HEK293 (cell line): ENCODE measurements around the gene ASGR2.

Experiments
- CTCF ChIA-PET: fragments of 350-600 bp; formaldehyde crosslinking; extraction: SDS; loops from one replicate; lab custom pipeline; 2021; ENCODE audit warnings: antibody characterized with exemption; lab: Yijun Ruan, JAX
- POLR2A ChIA-PET: fragments of 300-600 bp; formaldehyde crosslinking; extraction: SDS; loops from one replicate; lab custom pipeline; 2020; ENCODE audit warnings: antibody characterized with exemption, inconsistent platforms; lab: Yijun Ruan, JAX
- H3K27ac ChIP-seq: fragments of 200-500 bp; sonication (Bioruptor generic); 2 replicates; pipeline ENCODE4 v1.5.1; 2014; ENCODE audit warnings: low read depth, low read length, control low read depth, inconsistent platforms; ENCODE audit errors: extremely low read depth
- H3K36me3 ChIP-seq, 2 experiments: fragments of 200-500 bp in 1 of 2; sonication (Bioruptor generic) in 1 of 2; 1 replicate in 1 of 2; 2 replicates in 1 of 2; pipeline ENCODE4 v1.5.1; 2014 to 2017; ENCODE audit warnings: inconsistent platforms in 2 of 2, low read length in 2 of 2; ENCODE audit not compliant: control insufficient read depth in 2 of 2, insufficient read depth in 1 of 2
- H3K4me1 ChIP-seq: fragments of 200-500 bp; sonication (Bioruptor generic); 2 replicates; pipeline ENCODE4 v1.5.1; 2014; ENCODE audit warnings: mild to moderate bottlenecking, low read length, inconsistent platforms; ENCODE audit not compliant: control insufficient read depth, insufficient read depth
- H3K4me3 ChIP-seq: 2 replicates; pipeline ENCODE4 v1.5.1; 2011; ENCODE audit warnings: low read depth, mild to moderate bottlenecking, control low read depth, low read length, moderate library complexity
- H3K9me3 ChIP-seq: fragments of 200-500 bp; sonication (Bioruptor generic); 2 replicates; pipeline ENCODE4 v1.5.1; 2014; ENCODE audit warnings: low read depth, low read length, inconsistent platforms; ENCODE audit not compliant: control insufficient read depth, insufficient read depth
- BCL11B ChIP-seq: fragments of 450-650 bp; formaldehyde crosslinking; IDR thresholded peaks from 2 replicates; pipeline ENCODE4 v1.5.1; 2016; ENCODE audit warnings: low read depth, missing biosample characterization, missing genetic modification characterization
- GLIS2 ChIP-seq: fragments of 450-650 bp; formaldehyde crosslinking; IDR thresholded peaks from 2 replicates; pipeline ENCODE4 v1.5.1; 2016; ENCODE audit warnings: missing biosample characterization, missing genetic modification characterization
- HOXC10 ChIP-seq: sonication (generic); formaldehyde crosslinking; IDR thresholded peaks from 2 replicates; pipeline ENCODE4 v1.8.1; 2023; ENCODE audit warnings: mild to moderate bottlenecking, missing genetic modification reagents
- KLF1 ChIP-seq: fragments of 450-650 bp; formaldehyde crosslinking; IDR thresholded peaks from 2 replicates; pipeline ENCODE4 v1.5.1; 2016; ENCODE audit warnings: missing biosample characterization, missing genetic modification characterization
- KLF7 ChIP-seq: fragments of 450-650 bp; formaldehyde crosslinking; IDR thresholded peaks from 2 replicates; pipeline ENCODE4 v1.5.1; 2016; ENCODE audit warnings: missing biosample characterization, missing genetic modification characterization, borderline replicate concordance
- PATZ1 ChIP-seq: fragments of 450-650 bp; formaldehyde crosslinking; IDR thresholded peaks from 2 replicates; pipeline ENCODE4 v1.5.1; 2016; ENCODE audit warnings: missing biosample characterization, missing genetic modification characterization
- WT1 ChIP-seq: fragments of 450-650 bp; formaldehyde crosslinking; IDR thresholded peaks from 2 replicates; pipeline ENCODE4 v1.5.1; 2016; ENCODE audit warnings: missing biosample characterization, missing genetic modification characterization
- YY1 ChIP-seq: fragments of 450-650 bp; formaldehyde crosslinking; IDR thresholded peaks from 2 replicates; pipeline ENCODE4 v1.5.1; 2018; ENCODE audit warnings: missing biosample characterization, missing genetic modification characterization
- ZNF114 ChIP-seq: fragments of 450-650 bp; formaldehyde crosslinking; IDR thresholded peaks from 2 replicates; pipeline ENCODE4 v1.5.0; 2017; ENCODE audit warnings: missing biosample characterization, missing genetic modification characterization
- ZNF133 ChIP-seq: fragments of 450-650 bp; formaldehyde crosslinking; IDR thresholded peaks from 2 replicates; pipeline ENCODE4 v1.5.1; 2016; ENCODE audit warnings: missing biosample characterization, missing genetic modification characterization
- ZNF157 ChIP-seq: fragments of 450-650 bp; formaldehyde crosslinking; IDR thresholded peaks from 2 replicates; pipeline ENCODE4 v1.5.1; 2016; ENCODE audit warnings: missing biosample characterization, missing genetic modification characterization
- ZNF16 ChIP-seq: fragments of 450-650 bp; formaldehyde crosslinking; IDR thresholded peaks from 2 replicates; pipeline ENCODE4 v1.5.1; 2016; ENCODE audit warnings: low read depth, missing biosample characterization, missing genetic modification characterization
- ZNF2 ChIP-seq: fragments of 450-650 bp; formaldehyde crosslinking; IDR thresholded peaks from 2 replicates; pipeline ENCODE4 v1.5.1; 2016; ENCODE audit warnings: missing biosample characterization, missing genetic modification characterization
- ZNF221 ChIP-seq: fragments of 450-650 bp; formaldehyde crosslinking; IDR thresholded peaks from 2 replicates; pipeline ENCODE4 v1.5.1; 2017; ENCODE audit warnings: missing biosample characterization, missing genetic modification characterization, borderline replicate concordance
- ZNF23 ChIP-seq: fragments of 450-650 bp; formaldehyde crosslinking; IDR thresholded peaks from 2 replicates; pipeline ENCODE4 v1.5.1; 2016; ENCODE audit warnings: missing biosample characterization, missing genetic modification characterization, borderline replicate concordance
- ZNF239 ChIP-seq: fragments of 450-650 bp; formaldehyde crosslinking; IDR thresholded peaks from 2 replicates; pipeline ENCODE4 v1.5.1; 2016; ENCODE audit warnings: missing biosample characterization, missing genetic modification characterization
- ZNF341 ChIP-seq: fragments of 450-650 bp; formaldehyde crosslinking; IDR thresholded peaks from 2 replicates; pipeline ENCODE4; 2016; ENCODE audit warnings: low read depth, missing biosample characterization, missing genetic modification characterization
- ZNF354C ChIP-seq: fragments of 450-650 bp; formaldehyde crosslinking; IDR thresholded peaks from 2 replicates; pipeline ENCODE4 v1.5.1; 2016; ENCODE audit warnings: missing biosample characterization, missing genetic modification characterization, low read depth, borderline replicate concordance
- ZNF404 ChIP-seq: fragments of 450-650 bp; formaldehyde crosslinking; IDR thresholded peaks from 2 replicates; pipeline ENCODE4 v1.5.1; 2017; ENCODE audit warnings: missing biosample characterization, missing genetic modification characterization
- ZNF426 ChIP-seq: fragments of 450-650 bp; formaldehyde crosslinking; IDR thresholded peaks from 2 replicates; pipeline ENCODE4 v1.5.1; 2017; ENCODE audit warnings: missing biosample characterization, missing genetic modification characterization, mild to moderate bottlenecking, inconsistent platforms, moderate library complexity
- ZNF488 ChIP-seq: fragments of 450-650 bp; formaldehyde crosslinking; IDR thresholded peaks from 2 replicates; pipeline ENCODE4 v1.5.1; 2016; ENCODE audit warnings: missing biosample characterization, missing genetic modification characterization
- ZNF510 ChIP-seq: fragments of 450-650 bp; formaldehyde crosslinking; IDR thresholded peaks from 2 replicates; pipeline ENCODE4 v1.5.1; 2018; ENCODE audit warnings: mild to moderate bottlenecking, missing genetic modification characterization, missing biosample characterization; ENCODE audit not compliant: insufficient replicate concordance
- ZNF529 ChIP-seq: fragments of 450-650 bp; formaldehyde crosslinking; IDR thresholded peaks from 2 replicates; pipeline ENCODE4 v1.5.1; 2017; ENCODE audit warnings: missing genetic modification characterization, missing biosample characterization; ENCODE audit not compliant: insufficient replicate concordance
- ZNF530 ChIP-seq: fragments of 450-650 bp; formaldehyde crosslinking; IDR thresholded peaks from 2 replicates; pipeline ENCODE4 v1.5.1; 2016; ENCODE audit warnings: low read depth, missing biosample characterization, missing genetic modification characterization
- ZNF544 ChIP-seq: fragments of 450-650 bp; formaldehyde crosslinking; IDR thresholded peaks from 2 replicates; pipeline ENCODE4 v1.5.0; 2017; ENCODE audit warnings: missing biosample characterization, missing genetic modification characterization
- ZNF555 ChIP-seq: fragments of 450-650 bp; formaldehyde crosslinking; conservative IDR thresholded peaks from 2 replicates; pipeline ENCODE4 v1.5.1; 2017; ENCODE audit warnings: missing biosample characterization, mild to moderate bottlenecking, missing genetic modification characterization, inconsistent platforms
- ZNF645 ChIP-seq: fragments of 450-650 bp; formaldehyde crosslinking; IDR thresholded peaks from 2 replicates; pipeline ENCODE4; 2016; ENCODE audit warnings: missing biosample characterization, missing genetic modification characterization
- ZNF664 ChIP-seq: fragments of 450-650 bp; formaldehyde crosslinking; IDR thresholded peaks from 2 replicates; pipeline ENCODE4 v1.5.1; 2016; ENCODE audit warnings: missing biosample characterization, missing genetic modification characterization
- ZNF704 ChIP-seq: fragments of 450-650 bp; formaldehyde crosslinking; IDR thresholded peaks from 2 replicates; pipeline ENCODE4 v1.5.1; 2016; ENCODE audit warnings: missing biosample characterization, missing genetic modification characterization
- ZNF747 ChIP-seq: fragments of 450-650 bp; formaldehyde crosslinking; IDR thresholded peaks from 2 replicates; pipeline ENCODE4 v1.5.1; 2016; ENCODE audit warnings: missing biosample characterization, missing genetic modification characterization
- ZSCAN16 ChIP-seq: fragments of 450-650 bp; formaldehyde crosslinking; IDR thresholded peaks from 2 replicates; pipeline ENCODE4 v1.5.1; 2016; ENCODE audit warnings: missing biosample characterization, missing genetic modification characterization

The ASGR2 gene

GRCh38 chr17:7131423-7131791 is 16.8 kb upstream of the ASGR2 start:
- TF ChIP-seq ZNF510 (tag by site-specific recombination) = no peak
- no peak for TF ChIP-seq ZNF23 (tag by site-specific recombination)
- TF ChIP-seq ZNF354C = no peak
- TF ChIP-seq ZNF664 = no peak
- no peak for TF ChIP-seq ZNF114
- TF ChIP-seq ZNF404 (tag by site-specific recombination) = no peak
- no peak for TF ChIP-seq ZNF341
- no peak for TF ChIP-seq ZNF645 (tag by site-specific recombination)
- TF ChIP-seq ZNF426 (tag by site-specific recombination) = no peak
- no peak for TF ChIP-seq ZNF544 (tag by site-specific recombination)
- no peak for TF ChIP-seq KLF1
- TF ChIP-seq ZSCAN16 (tag by site-specific recombination) = no peak
- TF ChIP-seq YY1 (tag by site-specific recombination) = no peak
- TF ChIP-seq HOXC10 (CRISPR knock-in tag) = no peak
- TF ChIP-seq ZNF133 = no peak
- TF ChIP-seq ZNF488 (tag by site-specific recombination) = no peak
- TF ChIP-seq PATZ1 (tag by site-specific recombination) = no peak
- TF ChIP-seq ZNF16 = no peak
- Histone ChIP-seq H3K9me3 (no peaks in the 10 kb centered on the region), H3K4me3 (no peak overlapping the region), H3K4me1 (no peaks in the 10 kb centered on the region), H3K36me3 (no peaks in the 10 kb centered on the region), H3K27ac (no peak overlapping the region)
- CTCF ChIA-PET = interaction anchor here (17.9 kb wide), 1 partner anchor 82 kb away, joined by 388 read pairs; the partner anchor contains the start of gene SLC16A11
- POLR2A ChIA-PET = no interaction called here

GRCh38 chr17:7130621-7131422 is 16.2 kb upstream of the ASGR2 start:
- Histone ChIP-seq H3K36me3 (no peaks in the 10 kb centered on the region), H3K4me1 (no peaks in the 10 kb centered on the region), H3K4me3 (no peak overlapping the region), H3K9me3 (no peaks in the 10 kb centered on the region), H3K27ac (no peak overlapping the region)
- ChIA-PET POLR2A (no interaction called here), CTCF (interaction anchor here (0.6 to 1.8 kb wide), 3 partner anchors 15 to 85 kb away, joined by 4 to 12 read pairs (median 5); no protein-coding TSS in a partner anchor)
- no peak for TF ChIP-seq BCL11B
- TF ChIP-seq ZNF239 (tag by site-specific recombination) = no peak
- no peak for TF ChIP-seq ZNF530 (tag by site-specific recombination)
- TF ChIP-seq ZNF529 (tag by site-specific recombination) = no peak
- TF ChIP-seq ZNF488 (tag by site-specific recombination) = no peak
- no peak for TF ChIP-seq ZNF426 (tag by site-specific recombination)
- no peak for TF ChIP-seq GLIS2 (tag by site-specific recombination)
- TF ChIP-seq ZNF2 (tag by site-specific recombination) = no peak
- TF ChIP-seq WT1 = no peak
- no peak for TF ChIP-seq ZNF747
- TF ChIP-seq ZNF555 (tag by site-specific recombination) = no peak
- no peak for TF ChIP-seq ZNF221 (tag by site-specific recombination)
- TF ChIP-seq ZNF704 (tag by site-specific recombination) = no peak
- TF ChIP-seq ZNF157 (tag by site-specific recombination) = no peak
- TF ChIP-seq KLF7 = no peak
